OCI-LY7 (cell line): Measurements from ENCODE around the gene RLF. TPM values are rescaled to one million over a fixed set of nuclear protein-coding genes. Genes with fewer than 3 reads are reported as not detected.

ENCODE experiments used
- BruUV-seq: library from RNA; stranded (reverse); fragments of 400-500 nt; replicated peaks from 2 replicates; lab custom pipeline; 2021; lab: Mats Ljungman, UMichigan
- CTCF ChIA-PET: fragments of 300-600 bp; sonication (Branson Sonifier 250); formaldehyde crosslinking; loops from one replicate; lab custom pipeline; 2022; ENCODE audit warnings: antibody characterized with exemption; ENCODE audit not compliant: unreplicated experiment; lab: Charles Lee
- POLR2A ChIA-PET: fragments of 300-600 bp; sonication (Branson Sonifier 250); formaldehyde crosslinking; loops from one replicate; lab custom pipeline; 2022; ENCODE audit warnings: antibody characterized with exemption; lab: Charles Lee
- DNase-seq: peaks from one replicate; pipeline ENCODE4 v3.0.0-alpha.2; 2015; ENCODE audit warnings: low spot score
- H2AFZ ChIP-seq: fragments of 200-600 bp; sonication (generic), shearing (Covaris generic); 2 replicates; pipeline ENCODE4 v1.6.1; 2014; ENCODE audit warnings: mild to moderate bottlenecking, antibody characterized with exemption, low read length, moderate library complexity
- H3K27ac ChIP-seq: fragments of 200-600 bp; sonication (generic); 2 replicates; pipeline ENCODE4 v1.5.1; 2014; ENCODE audit warnings: mixed run types, low read depth, mild to moderate bottlenecking, moderate library complexity, low read length, inconsistent platforms; ENCODE audit not compliant: poor library complexity, severe bottlenecking
- H3K36me3 ChIP-seq: fragments of 200-600 bp; sonication (generic); 2 replicates; pipeline ENCODE4 v1.6.1; 2014; ENCODE audit warnings: mild to moderate bottlenecking, antibody characterized with exemption, low read length, moderate library complexity, mixed read lengths; ENCODE audit not compliant: insufficient read depth
- H3K4me1 ChIP-seq: fragments of 200-600 bp; sonication (generic); 2 replicates; pipeline ENCODE4 v1.5.1; 2014; ENCODE audit warnings: mild to moderate bottlenecking, low read length; ENCODE audit not compliant: insufficient read depth, poor library complexity, severe bottlenecking
- H3K4me2 ChIP-seq: fragments of 200-600 bp; sonication (generic); 2 replicates; pipeline ENCODE4 v1.6.1; 2014; ENCODE audit warnings: mild to moderate bottlenecking, low read length
- H3K4me3 ChIP-seq: fragments of 200-600 bp; sonication (generic); 2 replicates; pipeline ENCODE4 v1.5.1; 2014; ENCODE audit warnings: mild to moderate bottlenecking, low read depth, low read length; ENCODE audit not compliant: poor library complexity, severe bottlenecking
- H3K79me2 ChIP-seq: fragments of 200-600 bp; sonication (generic); 2 replicates; pipeline ENCODE4 v1.6.1; 2016; ENCODE audit warnings: low read depth, mild to moderate bottlenecking, low read length, moderate library complexity, mixed read lengths; ENCODE audit not compliant: insufficient read depth
- H3K9me2 ChIP-seq: fragments of 200-600 bp; sonication (generic); 2 replicates; pipeline ENCODE4 v1.6.1; 2016; ENCODE audit warnings: mild to moderate bottlenecking, low read length, mixed read lengths; ENCODE audit not compliant: insufficient read depth
- H3K9me3 ChIP-seq: fragments of 200-600 bp; sonication (generic); 2 replicates; pipeline ENCODE4 v1.6.1; 2014; ENCODE audit warnings: mild to moderate bottlenecking, mixed run types, low read length, mixed read lengths
- H4K20me1 ChIP-seq: fragments of 200-600 bp; sonication (generic); 2 replicates; pipeline ENCODE4 v1.6.1; 2014; ENCODE audit warnings: mild to moderate bottlenecking, antibody characterized with exemption, low read length, moderate library complexity, mixed read lengths; ENCODE audit not compliant: insufficient read depth
- CTCF ChIP-seq: fragments of 200-600 bp; sonication (generic); conservative IDR thresholded peaks from 2 replicates; pipeline ENCODE4 v1.5.1; 2014; ENCODE audit warnings: mild to moderate bottlenecking, antibody characterized with exemption, low read length, moderate library complexity, mixed read lengths
- EZH2phosphoT487 ChIP-seq: fragments of 200-600 bp; sonication (generic); IDR thresholded peaks from 2 replicates; pipeline ENCODE4 v1.6.1; 2018; ENCODE audit warnings: low read depth, borderline replicate concordance, mild to moderate bottlenecking, mixed run types, antibody characterized with exemption, low read length, moderate library complexity, mixed read lengths
- intact Hi-C: fragments of 100-400 bp; cut with micrococcal nuclease; formaldehyde crosslinking; loops from one replicate; pipeline ENCODE4 v1.10.0; 2022; ENCODE audit not compliant: unreplicated experiment
- total RNA-seq, 2 experiments: library from RNA; depleted of rRNA in 1 of 2; stranded (reverse); fragments of >200 nt in 1 of 2; shearing (Covaris generic) in 1 of 2; gene quantifications; 2 replicates each; pipeline ENCODE4 v1.2.3, GENCODE V29; 2014 to 2022

The RLF gene
- total RNA-seq, 2 experiments from 2014 or later = 16.9 to 22.5 TPM

- no peak overlapping the region for H2AFZ ChIP-seq
- no peaks in the 10 kb centered on the region for H3K9me3 ChIP-seq
- intact Hi-C loops = no loop called here
- H3K79me2 ChIP-seq = no peaks in the 10 kb centered on the region
- TF ChIP-seq EZH2phosphoT487 (no peak), CTCF (no peak)
- H3K27ac ChIP-seq = no peak overlapping the region
- DNase-seq = no peak
- CTCF ChIA-PET = no interaction called here
- no peaks in the 10 kb centered on the region for H4K20me1 ChIP-seq
- POLR2A ChIA-PET = interaction anchor here (0.6 to 0.9 kb wide), 2 partner anchors 87 to 320 kb away, joined by 3 to 4 read pairs; no protein-coding TSS in a partner anchor
- no peak overlapping the region for H3K4me3 ChIP-seq
- no peaks in the 10 kb centered on the region for H3K4me1 ChIP-seq
- BruUV-seq = no TSS peak
- H3K36me3 ChIP-seq = no peaks in the 10 kb centered on the region
- H3K9me2 ChIP-seq = no peaks in the 10 kb centered on the region
- no peak overlapping the region for H3K4me2 ChIP-seq
These were observed 41.1 kb upstream of the RLF start for GRCh38 chr1:40120128-40120527.

- CTCF ChIA-PET = no interaction called here
- Histone ChIP-seq H3K79me2 (no peaks in the 10 kb centered on the region), H3K4me1 (no peaks in the 10 kb centered on the region), H3K9me2 (no peaks in the 10 kb centered on the region), H3K4me2 (no peak overlapping the region), H3K36me3 (no peaks in the 10 kb centered on the region), H2AFZ (no peak overlapping the region), H3K4me3 (no peak overlapping the region), H3K27ac (no peak overlapping the region), H3K9me3 (no peaks in the 10 kb centered on the region), H4K20me1 (no peaks in the 10 kb centered on the region)
- intact Hi-C loops = no loop called here
- DNase-seq = no peak
- POLR2A ChIA-PET = no interaction called here
- no TSS peak for BruUV-seq
- TF ChIP-seq CTCF = no peak
- no peak for TF ChIP-seq EZH2phosphoT487
These were observed 38.3 kb upstream of the RLF start for GRCh38 chr1:40122855-40123254.

- 0 out of 2 replicates have a peak overlapping the region, but pooled peaks have one; percentile 13 for H2AFZ ChIP-seq
- H3K9me3 ChIP-seq = peaks cover 8% of the 10 kb centered on the region; the same call in 1 of the 2 replicates
- H4K20me1 ChIP-seq = no peaks in the 10 kb centered on the region
- H3K36me3 ChIP-seq = no peaks in the 10 kb centered on the region
- ChIA-PET POLR2A (no interaction called here), CTCF (no interaction called here)
- no peak overlapping the region for H3K4me3 ChIP-seq
- H3K4me1 ChIP-seq = peaks cover 5% of the 10 kb centered on the region
- H3K9me2 ChIP-seq = no peaks in the 10 kb centered on the region
- H3K27ac ChIP-seq = no peak overlapping the region
- TF ChIP-seq EZH2phosphoT487 (no peak), CTCF (no peak)
- intact Hi-C loops = no loop called here
- DNase-seq = no peak
- H3K79me2 ChIP-seq = no peaks in the 10 kb centered on the region
- BruUV-seq = no TSS peak
- no peak overlapping the region for H3K4me2 ChIP-seq
These were observed 30.3 kb upstream of the RLF start for GRCh38 chr1:40130892-40131291.
